ENCODE data around the gene VPS37B. TPM values are rescaled to one million over a fixed set of nuclear protein-coding genes. Genes with fewer than 3 reads are reported as not detected.

The VPS37B gene
- total RNA-seq, 6 experiments from 2014 or later = 5.2 to 6.7 (median 6.0) TPM

DNA sequence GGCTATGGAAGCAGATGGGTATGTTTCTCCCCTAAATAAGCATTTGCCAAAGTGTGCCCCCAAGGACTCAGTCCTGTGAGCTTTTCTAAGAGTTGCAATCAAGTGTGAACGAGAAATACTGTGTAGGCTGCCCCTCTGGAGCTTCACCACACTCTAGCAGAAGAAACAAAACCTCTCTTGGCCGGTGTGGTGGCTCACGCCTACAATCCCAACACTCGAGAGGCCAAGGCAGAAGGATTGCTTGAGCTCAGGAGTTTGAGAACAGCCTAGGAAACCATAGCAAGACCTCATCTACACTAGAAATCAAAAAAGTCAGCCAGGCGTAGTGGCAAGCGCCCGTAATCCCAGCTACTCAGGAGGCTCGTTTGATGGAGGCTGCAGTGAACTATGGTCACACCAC, 9.8 kb downstream of the VPS37B start:
- H3K27ac ChIP-seq = no peak overlapping the region
- no peak overlapping the region for H3K4me3 ChIP-seq
- intact Hi-C loops (cut with DNase I) = no loop called here
- H3K4me1 ChIP-seq = peaks cover 0 to 43% (median 12%) of the 10 kb centered on the region in 4 donors
- ATAC-seq (no peak), DNase-seq (no peak)
- no peaks in the 10 kb centered on the region for H3K36me3 ChIP-seq
- no peaks in the 10 kb centered on the region for H3K27me3 ChIP-seq
- no peak for TF ChIP-seq POLR2A (IDR thresholded peaks at IDR 0.05)
- TF ChIP-seq, protein P1, sequence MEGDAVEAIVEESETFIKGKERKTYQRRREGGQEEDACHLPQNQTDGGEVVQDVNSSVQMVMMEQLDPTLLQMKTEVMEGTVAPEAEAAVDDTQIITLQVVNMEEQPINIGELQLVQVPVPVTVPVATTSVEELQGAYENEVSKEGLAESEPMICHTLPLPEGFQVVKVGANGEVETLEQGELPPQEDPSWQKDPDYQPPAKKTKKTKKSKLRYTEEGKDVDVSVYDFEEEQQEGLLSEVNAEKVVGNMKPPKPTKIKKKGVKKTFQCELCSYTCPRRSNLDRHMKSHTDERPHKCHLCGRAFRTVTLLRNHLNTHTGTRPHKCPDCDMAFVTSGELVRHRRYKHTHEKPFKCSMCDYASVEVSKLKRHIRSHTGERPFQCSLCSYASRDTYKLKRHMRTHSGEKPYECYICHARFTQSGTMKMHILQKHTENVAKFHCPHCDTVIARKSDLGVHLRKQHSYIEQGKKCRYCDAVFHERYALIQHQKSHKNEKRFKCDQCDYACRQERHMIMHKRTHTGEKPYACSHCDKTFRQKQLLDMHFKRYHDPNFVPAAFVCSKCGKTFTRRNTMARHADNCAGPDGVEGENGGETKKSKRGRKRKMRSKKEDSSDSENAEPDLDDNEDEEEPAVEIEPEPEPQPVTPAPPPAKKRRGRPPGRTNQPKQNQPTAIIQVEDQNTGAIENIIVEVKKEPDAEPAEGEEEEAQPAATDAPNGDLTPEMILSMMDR (IDR thresholded peaks at IDR 0.05) = no peak
- WGBS (ENCODE audit: insufficient coverage, low coverage, low lambda C conversion rate, missing lambda C conversion rate) = 94% methylated on average over 2 of the region's 8 CpGs
- H3K9me3 ChIP-seq = no peaks in the 10 kb centered on the region

GRCh38 chr12:122884860-122885259, 11.1 kb downstream of the VPS37B start:
- intact Hi-C loops (cut with DNase I) = no loop called here
- WGBS (ENCODE audit: insufficient coverage, low coverage, low lambda C conversion rate, missing lambda C conversion rate) = 43% methylated on average over 4 of the region's 4 CpGs

GRCh38 chr12:122884091-122884826, 11.7 kb downstream of the VPS37B start:
- H3K36me3 ChIP-seq = no peaks in the 10 kb centered on the region
- no peak for DNase-seq
- 47% methylated on average over 6 of the region's 6 CpGs for WGBS (ENCODE audit: insufficient coverage, low coverage, low lambda C conversion rate, missing lambda C conversion rate)
- peaks cover 0 to 37% (median 12%) of the 10 kb centered on the region in 4 donors for H3K4me1 ChIP-seq
- H3K9me3 ChIP-seq = no peaks in the 10 kb centered on the region
- H3K4me3 ChIP-seq = no peak overlapping the region
- intact Hi-C loops (cut with DNase I) = no loop called here
- H3K27ac ChIP-seq = peak overlapping the region in 1 of 3 donors; percentile 11
- no peaks in the 10 kb centered on the region for H3K27me3 ChIP-seq
- ATAC-seq = peak in 1 of 4 donors; percentile 37
- TF ChIP-seq POLR2A (IDR thresholded peaks at IDR 0.05) = no peak
- TF ChIP-seq, protein P1 (IDR thresholded peaks at IDR 0.05) = no peak

More at GRCh38 chr12:122884860-122885259, 11.1 kb downstream of the VPS37B start:
- no peak overlapping the region for H3K27ac ChIP-seq
- no peak for ATAC-seq
- no peak overlapping the region for H3K4me3 ChIP-seq
- no peak for TF ChIP-seq POLR2A (IDR thresholded peaks at IDR 0.05)
- TF ChIP-seq, protein P1 (IDR thresholded peaks at IDR 0.05) = no peak
- H3K27me3 ChIP-seq = no peaks in the 10 kb centered on the region
- no peak for DNase-seq
- H3K36me3 ChIP-seq = no peaks in the 10 kb centered on the region
- H3K4me1 ChIP-seq = peaks cover 0 to 41% (median 12%) of the 10 kb centered on the region in 4 donors
- no peaks in the 10 kb centered on the region for H3K9me3 ChIP-seq

DNA sequence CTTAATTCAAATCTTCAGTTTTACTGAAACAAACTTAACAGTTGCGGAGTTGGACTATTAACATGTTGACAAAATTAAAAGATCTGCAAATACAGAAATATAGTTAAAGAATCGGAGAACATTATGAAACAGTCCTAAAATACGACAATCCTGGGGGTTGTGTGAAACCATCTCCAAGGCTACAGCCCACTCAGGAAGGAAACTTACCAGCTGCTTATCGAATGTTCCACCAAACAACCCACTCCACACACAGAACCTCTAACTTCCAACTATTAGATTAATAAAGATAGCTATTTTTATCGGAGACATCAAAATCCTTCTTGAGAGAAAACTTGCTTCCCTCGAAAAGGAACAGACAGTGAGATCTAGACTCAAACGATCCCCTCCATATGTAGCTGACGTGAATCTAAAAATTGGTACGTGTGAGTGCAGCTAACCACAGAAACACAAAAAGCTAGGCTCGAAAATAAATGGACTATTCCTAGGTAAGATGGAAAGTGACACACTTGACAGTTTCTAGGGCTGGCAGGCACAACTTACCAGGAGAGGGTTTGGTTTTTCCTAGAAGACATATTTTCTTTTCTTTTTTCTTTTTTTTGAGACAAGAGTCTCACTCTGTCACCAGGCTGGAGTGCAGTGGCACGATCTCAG, 12.9 kb downstream of the VPS37B start:
- TF ChIP-seq, protein P1 (IDR thresholded peaks at IDR 0.05) = no peak
- TF ChIP-seq POLR2A (IDR thresholded peaks at IDR 0.05) = no peak

More for the DNA sequence above, 12.9 kb downstream of the VPS37B start:
- no peak overlapping the region for H3K4me3 ChIP-seq
- no peaks in the 10 kb centered on the region for H3K36me3 ChIP-seq
- intact Hi-C loops (cut with DNase I) = no loop called here
- H3K4me1 ChIP-seq = peaks cover 0 to 25% (median 9%) of the 10 kb centered on the region in 4 donors
- 71% methylated on average over 11 of the region's 11 CpGs for WGBS (ENCODE audit: insufficient coverage, low coverage, low lambda C conversion rate, missing lambda C conversion rate)
- no peaks in the 10 kb centered on the region for H3K9me3 ChIP-seq
- ATAC-seq (no peak), DNase-seq (no peak)
- H3K27me3 ChIP-seq = no peaks in the 10 kb centered on the region
- no peak overlapping the region for H3K27ac ChIP-seq

Data from right lobe of liver (tissue), 6 donors.